Stimulated activated CD4-positive, alpha-beta T cell treated with anti-CD3 and anti-CD28 coated beads, Interleukin-12 subunit alpha, Interleukin-12 subunit beta, amount 100 ng/mL, for 48 hours (primary cell): Measurements from ENCODE around the gene CP.

Source experiments
- DNase-seq, 3 donors: peaks; one replicate each; pipeline ENCODE4 v3.0.0-alpha.2; 2020; ENCODE audit warnings: low read depth in 2 of 3, low spot score in 1 of 3

CP gene

DNA sequence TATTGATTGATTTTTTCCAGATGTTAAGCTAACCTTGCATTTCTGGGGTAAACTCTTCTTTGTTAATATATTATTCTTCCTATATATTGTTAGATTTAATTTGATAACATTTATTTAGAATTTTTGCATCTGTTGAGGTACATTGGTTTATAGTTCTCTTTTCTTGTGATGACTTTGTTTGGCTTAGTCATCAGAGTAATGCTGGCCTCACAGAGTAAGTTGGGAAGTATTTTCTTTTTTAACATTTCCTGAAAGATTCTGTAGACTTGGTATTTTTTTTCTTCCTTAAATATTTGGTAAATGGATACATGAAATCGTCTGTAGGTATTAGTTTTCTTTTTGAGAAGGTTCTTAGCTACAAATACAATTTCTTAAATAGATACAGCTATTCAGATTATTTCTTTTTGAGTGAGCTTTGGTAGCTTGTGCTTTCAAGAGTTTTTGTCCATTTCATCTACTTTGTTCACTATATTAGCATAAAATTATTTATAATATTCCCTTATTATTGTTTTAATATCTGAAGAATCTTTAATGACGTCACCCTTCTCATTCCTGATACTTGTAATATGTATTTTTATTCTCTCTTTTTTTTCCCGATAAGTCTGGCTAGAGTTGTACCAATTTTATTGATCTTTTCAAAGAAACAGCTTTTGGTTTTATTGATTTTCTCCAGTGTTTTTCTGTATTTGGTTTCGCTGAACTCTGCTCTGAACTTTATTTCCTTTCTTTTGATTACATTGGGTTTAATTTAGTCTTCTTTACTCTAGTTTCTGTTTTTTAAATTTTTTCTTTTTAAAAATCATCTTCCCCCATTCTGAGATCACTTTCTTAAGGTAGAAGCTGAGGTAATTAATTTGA, 98.7 kb downstream of the CP start:
- no peak for DNase-seq
